K562 (cell line): Measurements from ENCODE around the gene ALG13. TPM values are rescaled to one million over a fixed set of nuclear protein-coding genes. Genes with fewer than 3 reads are reported as not detected.

Experiments
- ATAC-seq: fragments of 200-7000 bp; cut with Tn5 transposase; 3 replicates; pipeline ENCODE4 v1.9.1; 2020; ENCODE audit warnings: moderate library complexity
- BruUV-seq: library from RNA; stranded (reverse); fragments of 400-500 nt; replicated peaks from 2 replicates; lab custom pipeline; 2021; lab: Mats Ljungman, UMichigan
- CTCF ChIA-PET: fragments of 300-600 bp; formaldehyde crosslinking; extraction: SDS; loops from one replicate; lab custom pipeline; 2021; ENCODE audit warnings: low intra/inter-chr PET ratio; lab: Yijun Ruan, JAX
- POLR2A ChIA-PET: fragments of 300-600, 350-650 bp; sonication (Branson Sonifier 250); formaldehyde crosslinking; extraction: SDS; loops from one replicate; lab custom pipeline; 2021; ENCODE audit warnings: antibody characterized with exemption, inconsistent platforms; lab: Yijun Ruan, JAX
- DNase-seq, 4 experiments: peaks; one replicate each; pipeline versions ENCODE4 v3.0.0 to v3.0.0-alpha.2; 2011 to 2018; ENCODE audit warnings: low spot score in 3 of 4, mixed read lengths in 3 of 4; ENCODE audit errors: extremely low read depth in 1 of 4
- FAIRE-seq: peaks from 2 replicates; lab custom pipeline; 2011; peaks lifted over from hg19 to GRCh38; lab: Jason Lieb, UNC
- H2AFZ ChIP-seq: 2 replicates; pipeline ENCODE4 v1.6.0; 2011; ENCODE audit warnings: low read depth, low read length, control low read depth, inconsistent platforms
- H3K27ac ChIP-seq: fragments of 200-600 bp; 3 replicates; pipeline ENCODE4 v1.8.0; 2011; ENCODE audit warnings: low read depth, mild to moderate bottlenecking, control low read depth, inconsistent platforms, low read length, moderate library complexity, mixed read lengths; ENCODE audit errors: extremely low read depth
- H3K27me3 ChIP-seq, 2 experiments: fragments of 300-600 bp in 1 of 2; 2 replicates in 1 of 2; 3 replicates in 1 of 2; pipeline versions ENCODE4 v1.6.0 to v1.8.0; 2011; ENCODE audit warnings: inconsistent platforms in 2 of 2, low read length in 2 of 2, mild to moderate bottlenecking in 1 of 2, mixed read lengths in 1 of 2, moderate library complexity in 1 of 2; ENCODE audit not compliant: control insufficient read depth in 2 of 2, insufficient read depth in 2 of 2
- H3K36me3 ChIP-seq: fragments of 300-600 bp; 3 replicates; pipeline ENCODE4 v1.8.0; 2011; ENCODE audit warnings: mild to moderate bottlenecking, low read length, inconsistent platforms; ENCODE audit not compliant: control insufficient read depth, insufficient read depth
- H3K4me1 ChIP-seq, 2 experiments: fragments of 200-600 bp in 1 of 2; replicated peaks in 1 of 2; 2 replicates in 1 of 2; 3 replicates in 1 of 2; pipeline versions ENCODE4 v1.5.1 to v1.8.0; 2011; ENCODE audit warnings: inconsistent platforms in 2 of 2, low read length in 2 of 2, mild to moderate bottlenecking in 1 of 2, mixed read lengths in 1 of 2, moderate library complexity in 1 of 2; ENCODE audit not compliant: control insufficient read depth in 2 of 2, insufficient read depth in 2 of 2
- H3K4me2 ChIP-seq: 2 replicates; pipeline ENCODE4 v1.6.1; 2011; ENCODE audit warnings: low read length, control low read depth, inconsistent platforms, mixed read lengths; ENCODE audit not compliant: insufficient read depth
- H3K4me3 ChIP-seq: fragments of 200-600 bp; sonication (generic), shearing (Covaris generic); 2 replicates; pipeline ENCODE4 v1.5.1; 2016; ENCODE audit warnings: control low read depth, inconsistent platforms
- H3K79me2 ChIP-seq: fragments of 200-600 bp; 3 replicates; pipeline ENCODE4 v1.8.0; 2011; ENCODE audit warnings: low read length, inconsistent platforms; ENCODE audit not compliant: control insufficient read depth, insufficient read depth
- H3K9ac ChIP-seq, 2 experiments: 2 replicates each; pipeline versions ENCODE4 v1.6.0 to v1.6.1; 2011; ENCODE audit warnings: low read depth in 2 of 2, low read length in 2 of 2, control low read depth in 1 of 2, inconsistent platforms in 1 of 2, mild to moderate bottlenecking in 1 of 2, mixed read lengths in 1 of 2; ENCODE audit not compliant: insufficient read depth in 1 of 2
- H3K9me1 ChIP-seq: one replicate; pipeline ENCODE4 v1.6.0; 2011; ENCODE audit warnings: inconsistent platforms, mild to moderate bottlenecking, low read length, moderate library complexity; ENCODE audit not compliant: control insufficient read depth, insufficient read depth
- H3K9me3 ChIP-seq: replicated peaks from 2 replicates; pipeline ENCODE4 v1.5.1; 2011; ENCODE audit warnings: low read depth, low read length, inconsistent platforms; ENCODE audit not compliant: control insufficient read depth, insufficient read depth
- H4K20me1 ChIP-seq: replicated peaks from 2 replicates; pipeline ENCODE4 v1.6.1; 2011; ENCODE audit warnings: low read length, inconsistent platforms, mixed read lengths; ENCODE audit not compliant: control insufficient read depth, insufficient read depth
- CBX1 ChIP-seq: sonication (generic); IDR thresholded peaks from 2 replicates; pipeline ENCODE4 v1.6.1; 2016; ENCODE audit warnings: antibody characterized with exemption, low read depth, mild to moderate bottlenecking
- CTBP1 ChIP-seq: fragments of 450-650 bp; IDR thresholded peaks from 2 replicates; pipeline ENCODE4 v1.6.1; 2016; ENCODE audit warnings: borderline replicate concordance
- MBD2 ChIP-seq: sonication (generic); IDR thresholded peaks from 2 replicates; pipeline ENCODE4 v1.6.1; 2016; ENCODE audit warnings: low read depth, borderline replicate concordance
- MTA1 ChIP-seq: fragments of 450-650 bp; IDR thresholded peaks from 2 replicates; pipeline ENCODE4 v1.6.1; 2017; ENCODE audit warnings: borderline replicate concordance
- MTA3 ChIP-seq: fragments of 450-650 bp; formaldehyde crosslinking; IDR thresholded peaks from 2 replicates; pipeline ENCODE4 v1.6.1; 2017; ENCODE audit warnings: mild to moderate bottlenecking, borderline replicate concordance
- NCOA6 ChIP-seq: fragments of 450-650 bp; IDR thresholded peaks from 2 replicates; pipeline ENCODE4 v1.6.1; 2017; ENCODE audit warnings: mild to moderate bottlenecking
- NKRF ChIP-seq: fragments of 450-650 bp; IDR thresholded peaks from 2 replicates; pipeline ENCODE4 v1.6.1; 2016; ENCODE audit warnings: borderline replicate concordance
- NONO ChIP-seq, 2 experiments: fragments of 200-400 bp in 1 of 2; fragments of 450-650 bp in 1 of 2; formaldehyde crosslinking in 1 of 2; IDR thresholded peaks; 2 replicates each; pipeline ENCODE4 v1.6.1; 2017; ENCODE audit warnings: low read depth in 2 of 2, mild to moderate bottlenecking in 2 of 2, moderate library complexity in 2 of 2, low read length in 1 of 2
- POLR3A ChIP-seq: IDR thresholded peaks from 2 replicates; pipeline ENCODE4 v1.6.1; 2011; ENCODE audit warnings: borderline replicate concordance, mild to moderate bottlenecking, moderate library complexity; ENCODE audit not compliant: insufficient read length, insufficient read depth; ENCODE audit errors: extremely low read depth
- RB1 ChIP-seq: fragments of 450-650 bp; IDR thresholded peaks from 2 replicates; pipeline ENCODE4 v1.6.1; 2017; ENCODE audit warnings: low read depth, mild to moderate bottlenecking
- RBM15 ChIP-seq: fragments of 200-400 bp; formaldehyde crosslinking; IDR thresholded peaks from 2 replicates; pipeline ENCODE4 v1.6.1; 2018; ENCODE audit warnings: mild to moderate bottlenecking, low read length, moderate library complexity; ENCODE audit not compliant: insufficient read depth
- RFX7 ChIP-seq: fragments of 250-450 bp; sonication (Bioruptor Pico); IDR thresholded peaks from 2 replicates; pipeline ENCODE4 v1.5.1; 2021; ENCODE audit warnings: mild to moderate bottlenecking
- SRSF1 ChIP-seq: fragments of 200-400 bp; formaldehyde crosslinking; IDR thresholded peaks from 2 replicates; pipeline ENCODE4 v1.6.1; 2017; ENCODE audit warnings: mild to moderate bottlenecking, low read depth, low read length, moderate library complexity
- TBP ChIP-seq: optimal IDR thresholded peaks from 2 replicates; pipeline ENCODE3; 2011; ENCODE audit warnings: low read depth, low read length, improper control_type of control experiment
- TRIM25 ChIP-seq: fragments of 450-650 bp; IDR thresholded peaks from 2 replicates; pipeline ENCODE4 v1.7.0; 2016; ENCODE audit warnings: borderline replicate concordance
- ZNF324 ChIP-seq: fragments of 250-450 bp; sonication (Bioruptor Pico); IDR thresholded peaks from 2 replicates; pipeline ENCODE4 v1.4.0; 2020; ENCODE audit warnings: mild to moderate bottlenecking
- ZNF507 ChIP-seq: conservative IDR thresholded peaks from 2 replicates; pipeline ENCODE4 v1.6.1; 2017; ENCODE audit warnings: missing genetic modification characterization, missing compliant biosample characterization
- WGBS: fragments of 100-300 bp; shearing (Covaris generic); methylation state at CpG from one replicate; pipeline ENCODE4 v1.1.6; 2016; ENCODE audit warnings: low coverage, mixed read lengths; ENCODE audit not compliant: insufficient coverage; ENCODE audit errors: missing lambda C conversion rate; 5-methylcytosine and 5-hydroxymethylcytosine counted together
- in situ Hi-C: fragments of 300-500 bp; cut with MboI; formaldehyde crosslinking; loops from 4 replicates; pipeline ENCODE4 v1.15.0; 2018; ENCODE audit warnings: inconsistent platforms, mixed read lengths
- intact Hi-C: fragments of 100-400 bp; cut with micrococcal nuclease; formaldehyde crosslinking; loops from 2 replicates; pipeline ENCODE4 v1.14.2; 2022
- polyA plus RNA-seq, 8 experiments: library from polyadenylated mRNA; depleted of rRNA in 4 of 8; stranded (reverse) in 5 of 8; unstranded in 3 of 8; fragments of >200 nt; fragmentation: Nextera tagmentation in 2 of 8; fragmentation: Illumina TruSeq in 1 of 8; extraction: Ambion mirVana in 2 of 8; extraction: Trizol in 1 of 8; gene quantifications; 2 replicates each; pipeline versions ENCODE4 v1.2.1 to v1.2.3, GENCODE V29; 2011 to 2014; ENCODE audit warnings: inconsistent platforms in 1 of 8, missing spikeins in 1 of 8
- total RNA-seq, 7 experiments: library from RNA; depleted of rRNA in 6 of 7; stranded (reverse); fragments of >200 nt in 6 of 7; fragmentation: Illumina TruSeq in 2 of 7; extraction: Trizol in 2 of 7; gene quantifications; 2 replicates each; pipeline versions ENCODE4 v1.2.1 to v1.2.3, GENCODE V29; 2011 to 2021; ENCODE audit warnings: low replicate concordance in 1 of 7

Gene ALG13
- total and polyA plus RNA-seq, 9 of the 15 experiments (the other 6 are each of a cell fraction or from before 2014, with no cell fraction given): 40.3 to 117 (median 68.2) TPM

GRCh38 chrX:111671668-111672067 lies 9.3 kb upstream of the ALG13 start (continued):
- TF ChIP-seq MBD2: no peak
- no peak for TF ChIP-seq MTA1
- TF ChIP-seq TRIM25: no peak
- no peak for TF ChIP-seq ZNF507 (tag)
- no peak for TF ChIP-seq CBX1

- Histone ChIP-seq H4K20me1 (no peaks in the 10 kb centered on the region), H3K27me3 (no peaks in the 10 kb centered on the region), H3K4me3 (no peak overlapping the region), H3K9me3 (no peaks in the 10 kb centered on the region), H3K4me1 (peaks cover 0 to 5% of the 10 kb centered on the region in 2 experiments; a peak in 2 of 5 replicates), H3K4me2 (no peak overlapping the region), H2AFZ (no peak overlapping the region), H3K79me2 (peaks cover 12% of the 10 kb centered on the region), H3K27ac (no peak overlapping the region), H3K9ac (no peak overlapping the region), H3K9me1 (no peaks in the 10 kb centered on the region), H3K36me3 (peaks cover 83% of the 10 kb centered on the region)
- POLR2A ChIA-PET: no interaction called here
- intact Hi-C loops: no loop called here
- TF ChIP-seq ZNF324 (CRISPR knock-in tag): no peak
- TF ChIP-seq CTBP1: no peak
- TF ChIP-seq SRSF1: no peak
- TF ChIP-seq RBM15: no peak
- TF ChIP-seq NKRF: no peak
- TF ChIP-seq MTA3: no peak
- TF ChIP-seq NCOA6: no peak
- no peak for TF ChIP-seq RFX7 (CRISPR knock-in tag)
- TF ChIP-seq POLR3A: no peak
- TF ChIP-seq RB1: no peak
- TF ChIP-seq NONO (IDR thresholded peaks at IDR 0.05; ENCODE audit: low read depth in 2 of 2, low read length in 1 of 2): no peak
- TF ChIP-seq TBP: no peak
- 95% methylated on average over 2 of the region's 2 CpGs for WGBS
- CTCF ChIA-PET: no interaction called here
- DNase-seq: no peak
- peak; percentile 15 for FAIRE-seq
- in situ Hi-C loops: no loop called here
- BruUV-seq: no TSS peak
- no peak for ATAC-seq
These were observed 6.3 kb downstream of the ALG13 start for GRCh38 chrX:111687305-111687704.
